Measurements from ENCODE around the gene ACE. TPM values are rescaled to one million over a fixed set of nuclear protein-coding genes. Genes with fewer than 3 reads are reported as not detected.
"Not testable (repeated sequence)": the region's sequence is repeated elsewhere in the genome, so short reads cannot be mapped to it uniquely, and the experiment has no call there.

ACE gene
- total RNA-seq, 2 experiments from 2014 or later: 18.2 to 19.3 TPM

DNA sequence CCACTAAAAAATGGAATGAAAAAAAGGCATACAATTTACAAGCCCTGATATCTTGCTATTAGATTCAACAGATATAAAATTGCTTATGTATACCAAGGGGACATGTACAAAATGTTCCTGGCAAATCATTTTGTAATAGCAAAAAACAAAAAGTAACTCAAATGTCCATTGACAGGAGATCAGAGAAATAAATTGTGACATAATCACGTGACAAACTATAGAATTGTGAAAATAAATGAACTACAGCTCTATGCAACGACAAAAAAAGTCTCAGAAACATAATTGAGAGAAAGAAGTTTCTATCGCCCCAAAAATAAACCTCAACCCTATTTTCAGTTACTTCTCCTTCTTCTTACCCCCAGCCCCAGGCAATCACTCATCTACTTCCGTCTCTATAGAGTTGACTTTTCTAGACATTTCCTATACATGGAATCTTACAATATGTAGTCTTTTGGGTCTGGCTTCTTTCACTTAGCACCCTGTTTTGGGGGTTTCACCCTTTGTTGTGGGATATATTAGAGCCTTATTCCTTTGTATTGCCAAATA is 12.1 kb upstream of the ACE start:
- DNase-seq: no peak
- Mint-ChIP-seq H3K27me3 (peaks cover 21% of the 10 kb centered on the region), H3K27ac (no peak overlapping the region), H3K4me3 (no peak overlapping the region), H3K4me1 (no peaks in the 10 kb centered on the region), H3K9me3 (no peaks in the 10 kb centered on the region), H3K36me3 (no peaks in the 10 kb centered on the region)
- POLR2A ChIA-PET: no interaction called here
- no peak for ATAC-seq (ENCODE audit: low read depth)

DNA sequence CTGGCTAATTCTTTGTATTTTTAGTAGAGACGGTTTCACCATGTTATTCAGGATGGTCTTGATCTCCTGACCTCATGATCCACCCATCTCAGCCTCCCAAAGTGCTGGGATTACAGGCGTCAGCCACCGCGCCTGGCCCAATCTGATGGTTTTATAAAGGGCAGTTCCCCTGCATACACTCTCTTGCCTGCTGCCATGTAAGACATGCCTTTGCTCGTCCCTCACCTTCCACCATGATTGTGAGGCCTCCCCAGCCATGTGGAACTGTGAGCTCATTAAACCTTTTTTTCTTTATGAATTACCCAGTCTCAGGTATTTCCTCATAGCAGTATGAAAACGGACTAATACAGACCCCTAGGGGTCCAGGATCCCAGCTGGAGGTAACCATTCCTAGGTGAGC is 8.8 kb upstream of the ACE start:
- H3K4me3 Mint-ChIP-seq; H3K9me3 Mint-ChIP-seq; ATAC-seq (ENCODE audit: low read depth); DNase-seq; H3K27ac Mint-ChIP-seq; POLR2A ChIA-PET; H3K4me1 Mint-ChIP-seq; H3K36me3 Mint-ChIP-seq: not testable (repeated sequence)
- H3K27me3 Mint-ChIP-seq: peaks cover 24% of the 10 kb centered on the region

DNA sequence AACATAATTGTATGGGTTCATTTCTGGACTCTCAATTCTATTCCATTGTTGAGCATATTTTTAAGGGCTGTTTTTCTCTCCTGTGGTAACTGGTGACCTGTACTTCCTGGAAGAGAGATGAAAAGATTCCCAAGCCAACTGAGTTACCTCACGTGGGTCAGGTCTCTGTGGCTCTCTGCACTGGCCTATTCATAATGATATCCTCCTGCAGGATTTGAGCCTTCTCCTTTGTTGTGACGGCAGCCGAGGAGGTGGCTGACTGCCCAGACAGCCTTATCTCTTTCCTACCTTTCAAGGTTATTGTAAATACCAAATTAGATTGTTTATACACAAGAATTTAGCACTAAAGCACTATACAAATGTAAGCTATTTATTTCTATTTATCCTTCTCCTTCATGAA is 2.7 kb upstream of the ACE start:
- no peak for ATAC-seq (ENCODE audit: low read depth)
- Mint-ChIP-seq H3K9me3 (no peaks in the 10 kb centered on the region), H3K36me3 (no peaks in the 10 kb centered on the region), H3K4me1 (peaks cover 6% of the 10 kb centered on the region), H3K27me3 (peaks cover 52% of the 10 kb centered on the region), H3K4me3 (no peak overlapping the region), H3K27ac (no peak overlapping the region)
- DNase-seq: no peak
- POLR2A ChIA-PET: no interaction called here

DNA sequence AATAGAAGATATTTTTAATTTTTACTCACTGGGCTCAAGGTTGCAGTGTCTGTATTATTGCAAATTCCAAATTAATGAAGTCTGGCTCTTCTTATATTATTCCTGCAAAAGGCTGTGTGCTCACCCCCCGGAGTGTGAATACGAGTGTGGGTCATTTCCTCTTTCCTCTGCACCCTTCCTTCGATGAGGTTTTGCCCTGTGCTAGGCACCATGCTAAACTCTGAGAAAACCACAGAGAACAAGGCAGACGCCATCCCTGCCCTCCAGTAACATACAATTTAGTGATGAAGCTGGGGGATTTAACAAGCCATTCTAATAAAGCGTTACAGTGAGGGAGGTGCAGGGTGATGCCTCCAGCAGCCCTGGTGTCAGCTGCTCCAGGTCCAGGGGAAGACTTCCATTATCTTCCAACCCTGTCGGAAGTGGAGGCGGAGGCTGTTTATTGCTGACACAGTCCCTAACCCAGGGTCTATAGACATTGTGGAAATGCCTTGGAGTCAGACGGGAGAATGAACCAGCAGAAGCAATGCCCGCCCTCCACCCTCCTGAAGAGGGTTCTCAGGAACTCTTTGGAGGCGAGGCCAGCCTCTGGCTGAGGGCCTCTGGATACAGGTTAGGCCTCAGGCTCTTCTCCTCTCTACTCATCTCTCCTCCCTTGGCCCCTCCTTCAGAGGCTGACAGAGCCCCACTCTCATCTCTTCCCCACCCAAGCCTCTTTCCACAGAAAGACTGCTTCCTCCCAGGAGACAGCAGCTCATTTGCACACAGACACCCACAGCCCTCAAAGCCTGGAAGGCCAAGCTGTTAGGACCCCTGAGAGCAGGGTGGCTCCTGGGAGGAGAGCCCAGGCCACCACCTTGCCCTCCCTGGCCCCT is 2.0 kb upstream of the ACE start:
- DNase-seq (no peak), ATAC-seq (ENCODE audit: low read depth) (no peak)
- Mint-ChIP-seq H3K4me1 (peaks cover 6% of the 10 kb centered on the region), H3K36me3 (no peaks in the 10 kb centered on the region), H3K4me3 (no peak overlapping the region), H3K9me3 (no peaks in the 10 kb centered on the region), H3K27me3 (peaks cover 54% of the 10 kb centered on the region), H3K27ac (no peak overlapping the region)
- POLR2A ChIA-PET: no interaction called here

GRCh38 chr17:63475491-63476412 is 1.1 kb upstream of the ACE start:
- no peak for DNase-seq
- H3K4me1 Mint-ChIP-seq: peaks cover 6% of the 10 kb centered on the region
- ATAC-seq (ENCODE audit: low read depth): no peak
- peaks cover 54% of the 10 kb centered on the region for H3K27me3 Mint-ChIP-seq
- H3K27ac Mint-ChIP-seq: no peak overlapping the region
- POLR2A ChIA-PET: no interaction called here
- H3K4me3 Mint-ChIP-seq: peak overlapping the region; percentile 49
- H3K9me3 Mint-ChIP-seq: no peaks in the 10 kb centered on the region
- H3K36me3 Mint-ChIP-seq: no peaks in the 10 kb centered on the region

- POLR2A ChIA-PET: no interaction called here
- peak overlapping the region; percentile 44 for H3K4me3 Mint-ChIP-seq
- DNase-seq: peak; percentile 45
- peaks cover 54% of the 10 kb centered on the region for H3K27me3 Mint-ChIP-seq
- no peaks in the 10 kb centered on the region for H3K36me3 Mint-ChIP-seq
- no peak for ATAC-seq (ENCODE audit: low read depth)
- peaks cover 6% of the 10 kb centered on the region for H3K4me1 Mint-ChIP-seq
- no peak overlapping the region for H3K27ac Mint-ChIP-seq
- no peaks in the 10 kb centered on the region for H3K9me3 Mint-ChIP-seq
Observed at GRCh38 chr17:63476459-63476853, 405 bp upstream of the ACE start.

DNA sequence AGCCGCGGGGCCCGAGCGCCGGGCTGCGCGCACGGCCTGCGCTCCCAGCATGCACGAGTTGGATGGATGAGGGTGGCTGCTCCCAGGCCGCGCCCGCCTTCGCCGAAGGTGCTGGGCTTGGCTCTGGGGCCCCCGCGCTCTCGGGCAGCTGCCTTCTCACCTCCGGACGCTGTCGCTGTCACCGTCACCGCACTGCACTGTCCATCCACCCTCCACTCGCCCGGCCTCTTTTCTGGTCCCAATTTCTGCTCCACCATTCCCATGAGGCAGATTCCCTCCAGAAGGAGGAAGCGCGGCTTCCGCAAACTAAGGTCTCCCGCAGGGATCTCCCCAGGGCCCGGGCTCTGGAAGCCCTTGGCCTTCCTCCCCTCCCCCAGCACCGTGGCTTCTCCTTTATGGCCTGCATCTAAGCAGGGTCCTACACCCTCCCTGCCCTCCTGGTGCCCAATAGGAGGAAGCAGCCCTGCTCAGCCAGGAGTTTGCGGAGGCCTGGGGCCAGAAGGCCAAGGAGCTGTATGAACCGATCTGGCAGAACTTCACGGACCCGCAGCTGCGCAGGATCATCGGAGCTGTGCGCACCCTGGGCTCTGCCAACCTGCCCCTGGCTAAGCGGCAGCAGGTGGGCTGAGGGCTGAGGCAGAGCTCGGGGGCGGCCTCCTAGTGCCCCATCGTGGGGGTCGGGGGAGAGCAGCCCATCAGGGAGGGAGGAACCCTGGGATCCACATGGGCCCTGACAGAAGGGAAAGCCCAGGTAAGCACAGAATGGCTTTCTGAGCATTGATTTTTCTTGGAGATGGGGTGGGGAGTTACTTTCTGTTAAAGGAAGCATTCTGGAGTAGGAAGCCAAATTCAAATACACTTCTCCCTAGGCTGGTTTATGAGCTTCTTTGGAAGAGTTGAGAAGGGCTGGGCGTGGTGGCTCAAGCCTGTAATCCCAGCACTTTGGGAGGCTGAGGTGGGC is 899 bp downstream of the ACE start:
- no peak for DNase-seq
- Mint-ChIP-seq H3K4me1 (peaks cover 6% of the 10 kb centered on the region), H3K4me3 (peak overlapping the region; percentile 75), H3K9me3 (no peaks in the 10 kb centered on the region), H3K36me3 (no peaks in the 10 kb centered on the region), H3K27me3 (peaks cover 48% of the 10 kb centered on the region), H3K27ac (no peak overlapping the region)
- POLR2A ChIA-PET: interaction anchor here (1.2 to 1.5 kb wide), 4 partner anchors 38 to 52 kb away, joined by 3 to 6 read pairs (median 6); no protein-coding TSS in a partner anchor
- no peak for ATAC-seq (ENCODE audit: low read depth)

- POLR2A ChIA-PET: interaction anchor here (0.6 to 1.4 kb wide), 6 partner anchors 24 to 55 kb away, joined by 3 to 6 read pairs (median 5); no protein-coding TSS in a partner anchor
- peaks cover 40% of the 10 kb centered on the region for H3K27me3 Mint-ChIP-seq
- DNase-seq (peak; percentile 80), ATAC-seq (ENCODE audit: low read depth) (peak; percentile 81)
- H3K9me3 Mint-ChIP-seq: no peaks in the 10 kb centered on the region
- H3K4me1 Mint-ChIP-seq: peaks cover 6% of the 10 kb centered on the region
- no peak overlapping the region for H3K4me3 Mint-ChIP-seq
- H3K36me3 Mint-ChIP-seq: no peaks in the 10 kb centered on the region
- no peak overlapping the region for H3K27ac Mint-ChIP-seq
Observed at GRCh38 chr17:63478814-63479494, 2.1 kb downstream of the ACE start.

DNA sequence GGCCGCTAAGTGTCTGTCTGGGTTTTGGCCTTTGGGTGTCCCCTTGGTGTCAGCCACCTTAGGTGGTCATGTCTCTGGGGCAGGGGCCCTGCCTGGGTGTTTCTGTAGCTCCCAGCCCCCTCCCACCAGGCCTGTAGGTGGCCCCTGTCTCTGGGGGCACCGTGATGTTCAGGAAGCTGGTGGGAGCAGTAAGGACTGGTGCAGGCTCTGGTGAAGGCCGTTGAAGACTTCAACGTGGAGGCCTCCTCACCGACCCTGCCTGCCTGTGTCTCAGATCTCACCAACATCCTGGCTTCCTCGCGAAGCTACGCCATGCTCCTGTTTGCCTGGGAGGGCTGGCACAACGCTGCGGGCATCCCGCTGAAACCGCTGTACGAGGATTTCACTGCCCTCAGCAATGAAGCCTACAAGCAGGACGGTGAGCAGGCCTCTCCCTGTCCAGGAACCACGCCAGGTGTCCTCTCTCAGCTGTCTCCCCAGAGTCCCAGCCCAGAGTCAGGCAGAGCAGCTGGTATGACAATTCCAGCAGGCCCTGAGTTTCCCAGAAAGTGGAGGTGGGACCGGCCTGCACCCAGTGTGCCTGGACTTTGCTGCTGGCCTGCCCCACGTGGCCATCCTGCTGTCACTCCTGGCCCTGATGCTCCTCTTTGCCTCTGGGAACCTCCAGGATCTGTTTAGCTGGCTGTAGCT is 2.8 kb downstream of the ACE start:
- Mint-ChIP-seq H3K27ac (no peak overlapping the region), H3K36me3 (no peaks in the 10 kb centered on the region), H3K9me3 (no peaks in the 10 kb centered on the region), H3K4me1 (peaks cover 2% of the 10 kb centered on the region), H3K4me3 (no peak overlapping the region), H3K27me3 (peaks cover 33% of the 10 kb centered on the region)
- POLR2A ChIA-PET: interaction anchor here (0.6 to 1.4 kb wide), 4 partner anchors 39 to 56 kb away, joined by 3 to 6 read pairs (median 5); no protein-coding TSS in a partner anchor
- no peak for DNase-seq
- no peak for ATAC-seq (ENCODE audit: low read depth)

- POLR2A ChIA-PET: no interaction called here
- ATAC-seq (ENCODE audit: low read depth) (no peak), DNase-seq (no peak)
- Mint-ChIP-seq H3K9me3 (no peaks in the 10 kb centered on the region), H3K27me3 (peaks cover 26% of the 10 kb centered on the region), H3K27ac (no peak overlapping the region), H3K4me3 (no peak overlapping the region), H3K36me3 (no peaks in the 10 kb centered on the region), H3K4me1 (peaks cover 2% of the 10 kb centered on the region)
Observed at GRCh38 chr17:63480192-63480784, 3.4 kb downstream of the ACE start.

- peaks cover 2% of the 10 kb centered on the region for H3K4me1 Mint-ChIP-seq
- H3K9me3 Mint-ChIP-seq: no peaks in the 10 kb centered on the region
- no peak for DNase-seq
- no peaks in the 10 kb centered on the region for H3K36me3 Mint-ChIP-seq
- ATAC-seq (ENCODE audit: low read depth): no peak
- no peak overlapping the region for H3K4me3 Mint-ChIP-seq
- H3K27me3 Mint-ChIP-seq: peaks cover 20% of the 10 kb centered on the region
- POLR2A ChIA-PET: no interaction called here
- H3K27ac Mint-ChIP-seq: no peak overlapping the region
Observed at GRCh38 chr17:63480826-63481487, 4.1 kb downstream of the ACE start.
